K562 (cell line): Measurements from ENCODE around the gene LUZP1. TPM values are rescaled to one million over a fixed set of nuclear protein-coding genes. Genes with fewer than 3 reads are reported as not detected.

Experiments
- ATF7 ChIP-seq: fragments of 450-650 bp; IDR thresholded peaks from 2 replicates; pipeline ENCODE4 v1.7.1; 2014; ENCODE audit warnings: mild to moderate bottlenecking, moderate library complexity
- CREM ChIP-seq: IDR thresholded peaks from 2 replicates; pipeline ENCODE4 v1.6.1; 2014; ENCODE audit warnings: antibody characterized with exemption, low read depth
- HDAC6 ChIP-seq: IDR thresholded peaks from 2 replicates; pipeline ENCODE4 v1.6.1; 2012; ENCODE audit warnings: low read depth, mild to moderate bottlenecking, control low read depth, inconsistent platforms, low read length, moderate library complexity
- NR2F6 ChIP-seq: fragments of 450-650 bp; formaldehyde crosslinking; IDR thresholded peaks from 2 replicates; pipeline ENCODE4 v1.4.0; 2020; ENCODE audit warnings: mild to moderate bottlenecking
- TEAD2 ChIP-seq: fragments of 450-650 bp; IDR thresholded peaks from 2 replicates; pipeline ENCODE4 v1.6.1; 2016; ENCODE audit warnings: missing genetic modification characterization, control low read depth, missing compliant biosample characterization
- ZFP1 ChIP-seq: fragments of 450-650 bp; formaldehyde crosslinking; IDR thresholded peaks from 2 replicates; pipeline ENCODE4 v1.4.0; 2020; ENCODE audit warnings: mild to moderate bottlenecking, mixed read lengths
- ZNF124 ChIP-seq: sonication (generic); formaldehyde crosslinking; IDR thresholded peaks from 2 replicates; pipeline ENCODE4 v1.8.1; 2022; ENCODE audit warnings: missing genetic modification reagents
- ZNF551 ChIP-seq: fragments of 250-450 bp; sonication (Bioruptor Pico); IDR thresholded peaks from 2 replicates; pipeline ENCODE4 v1.5.0; 2021; ENCODE audit warnings: mild to moderate bottlenecking, moderate library complexity
- ZNF668 ChIP-seq: fragments of 250-450 bp; sonication (Bioruptor Pico); IDR thresholded peaks from 2 replicates; pipeline ENCODE4 v1.8.0; 2022; ENCODE audit warnings: mild to moderate bottlenecking, inconsistent platforms
- polyA plus RNA-seq, 8 experiments: library from polyadenylated mRNA; depleted of rRNA in 4 of 8; stranded (reverse) in 5 of 8; unstranded in 3 of 8; fragments of >200 nt; fragmentation: Nextera tagmentation in 2 of 8; fragmentation: Illumina TruSeq in 1 of 8; extraction: Ambion mirVana in 2 of 8; extraction: Trizol in 1 of 8; gene quantifications; 2 replicates each; pipeline versions ENCODE4 v1.2.1 to v1.2.3, GENCODE V29; 2011 to 2014; ENCODE audit warnings: inconsistent platforms in 1 of 8, missing spikeins in 1 of 8
- total RNA-seq, 7 experiments: library from RNA; depleted of rRNA in 6 of 7; stranded (reverse); fragments of >200 nt in 6 of 7; fragmentation: Illumina TruSeq in 2 of 7; extraction: Trizol in 2 of 7; gene quantifications; 2 replicates each; pipeline versions ENCODE4 v1.2.1 to v1.2.3, GENCODE V29; 2011 to 2021; ENCODE audit warnings: low replicate concordance in 1 of 7
- TF ChIP-seq, protein P1 (sequence below), 2 experiments: fragments of 450-650 bp; formaldehyde crosslinking in 1 of 2; IDR thresholded peaks; 2 replicates each; pipeline versions ENCODE4 v1.4.0 to v1.6.1; 2014 to 2020; ENCODE audit warnings: mild to moderate bottlenecking in 2 of 2, borderline replicate concordance in 1 of 2, low read depth in 1 of 2
- TF ChIP-seq, protein P2 (sequence below): fragments of 450-650 bp; IDR thresholded peaks from 2 replicates; pipeline ENCODE4 v1.7.1; 2018; ENCODE audit warnings: mild to moderate bottlenecking, low read depth; ENCODE audit not compliant: partially characterized antibody
- TF ChIP-seq, protein P3 (sequence below): IDR thresholded peaks from 2 replicates; pipeline ENCODE4 v1.6.1; 2014; ENCODE audit warnings: antibody characterized with exemption
- TF ChIP-seq, protein P4 (sequence below): fragments of 250-450 bp; sonication (Bioruptor Pico); IDR thresholded peaks from 2 replicates; pipeline ENCODE4 v1.5.0; 2021

LUZP1 gene
- total and polyA plus RNA-seq, 9 of the 15 experiments (the other 6 are each of a cell fraction or from before 2014, with no cell fraction given): 6.5 to 19.1 (median 12.4) TPM

DNA sequence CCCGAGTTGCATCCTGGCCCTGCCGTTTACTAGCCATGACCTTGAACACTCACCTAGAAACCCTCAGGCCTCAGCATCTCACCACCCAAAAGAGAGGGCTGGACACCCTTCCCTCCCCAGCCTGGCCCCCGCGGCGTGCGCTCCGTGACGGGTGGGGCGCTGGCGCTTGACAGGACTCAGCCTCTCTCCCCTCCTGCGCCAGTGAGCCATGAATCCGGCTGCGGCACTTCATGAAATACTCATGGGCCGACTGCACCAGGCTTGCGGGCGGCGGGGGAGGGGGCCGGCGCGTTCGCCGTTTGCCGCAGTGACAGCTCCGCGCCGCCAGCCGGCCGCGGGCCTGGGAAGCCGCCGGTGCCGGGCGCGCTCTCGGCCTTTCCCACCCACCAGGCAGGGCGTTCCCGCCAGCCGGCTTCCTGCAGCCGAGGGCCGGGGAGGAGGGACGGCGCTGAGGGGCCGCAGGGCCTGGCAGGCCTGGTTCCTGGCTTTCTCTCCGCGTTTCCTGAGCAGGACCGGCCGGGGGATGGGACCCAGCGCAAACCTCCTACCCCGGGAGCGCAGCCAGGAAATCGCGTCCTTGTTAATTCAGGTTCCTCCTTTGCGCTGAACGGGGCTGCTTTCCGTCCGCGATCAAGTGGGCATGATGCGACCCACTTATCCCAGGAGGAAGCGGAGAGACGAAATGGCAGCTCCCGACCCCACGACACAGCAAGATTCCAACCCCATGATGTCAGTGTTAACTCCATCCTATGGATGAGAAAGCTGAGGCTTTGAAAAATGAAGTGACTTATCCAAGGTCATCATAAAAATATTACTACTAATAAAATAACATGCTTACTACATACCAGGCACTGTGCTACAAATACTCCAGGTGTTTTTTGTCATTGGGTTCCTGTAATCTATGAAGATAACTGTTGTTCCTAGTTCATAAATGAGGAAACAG, 9.1 kb upstream of the LUZP1 start (continued):
- TF ChIP-seq, protein P1, sequence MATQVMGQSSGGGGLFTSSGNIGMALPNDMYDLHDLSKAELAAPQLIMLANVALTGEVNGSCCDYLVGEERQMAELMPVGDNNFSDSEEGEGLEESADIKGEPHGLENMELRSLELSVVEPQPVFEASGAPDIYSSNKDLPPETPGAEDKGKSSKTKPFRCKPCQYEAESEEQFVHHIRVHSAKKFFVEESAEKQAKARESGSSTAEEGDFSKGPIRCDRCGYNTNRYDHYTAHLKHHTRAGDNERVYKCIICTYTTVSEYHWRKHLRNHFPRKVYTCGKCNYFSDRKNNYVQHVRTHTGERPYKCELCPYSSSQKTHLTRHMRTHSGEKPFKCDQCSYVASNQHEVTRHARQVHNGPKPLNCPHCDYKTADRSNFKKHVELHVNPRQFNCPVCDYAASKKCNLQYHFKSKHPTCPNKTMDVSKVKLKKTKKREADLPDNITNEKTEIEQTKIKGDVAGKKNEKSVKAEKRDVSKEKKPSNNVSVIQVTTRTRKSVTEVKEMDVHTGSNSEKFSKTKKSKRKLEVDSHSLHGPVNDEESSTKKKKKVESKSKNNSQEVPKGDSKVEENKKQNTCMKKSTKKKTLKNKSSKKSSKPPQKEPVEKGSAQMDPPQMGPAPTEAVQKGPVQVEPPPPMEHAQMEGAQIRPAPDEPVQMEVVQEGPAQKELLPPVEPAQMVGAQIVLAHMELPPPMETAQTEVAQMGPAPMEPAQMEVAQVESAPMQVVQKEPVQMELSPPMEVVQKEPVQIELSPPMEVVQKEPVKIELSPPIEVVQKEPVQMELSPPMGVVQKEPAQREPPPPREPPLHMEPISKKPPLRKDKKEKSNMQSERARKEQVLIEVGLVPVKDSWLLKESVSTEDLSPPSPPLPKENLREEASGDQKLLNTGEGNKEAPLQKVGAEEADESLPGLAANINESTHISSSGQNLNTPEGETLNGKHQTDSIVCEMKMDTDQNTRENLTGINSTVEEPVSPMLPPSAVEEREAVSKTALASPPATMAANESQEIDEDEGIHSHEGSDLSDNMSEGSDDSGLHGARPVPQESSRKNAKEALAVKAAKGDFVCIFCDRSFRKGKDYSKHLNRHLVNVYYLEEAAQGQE (IDR thresholded peaks at IDR 0.05; ENCODE audit: borderline replicate concordance): peak; percentile 13; the same call in 1 of the 2 replicates
- TF ChIP-seq, protein P1 (CRISPR knock-in tag; IDR thresholded peaks at IDR 0.05; ENCODE audit: low read depth): no peak
- no peak for TF ChIP-seq ZNF124 (CRISPR knock-in tag)
- TF ChIP-seq, protein P2, sequence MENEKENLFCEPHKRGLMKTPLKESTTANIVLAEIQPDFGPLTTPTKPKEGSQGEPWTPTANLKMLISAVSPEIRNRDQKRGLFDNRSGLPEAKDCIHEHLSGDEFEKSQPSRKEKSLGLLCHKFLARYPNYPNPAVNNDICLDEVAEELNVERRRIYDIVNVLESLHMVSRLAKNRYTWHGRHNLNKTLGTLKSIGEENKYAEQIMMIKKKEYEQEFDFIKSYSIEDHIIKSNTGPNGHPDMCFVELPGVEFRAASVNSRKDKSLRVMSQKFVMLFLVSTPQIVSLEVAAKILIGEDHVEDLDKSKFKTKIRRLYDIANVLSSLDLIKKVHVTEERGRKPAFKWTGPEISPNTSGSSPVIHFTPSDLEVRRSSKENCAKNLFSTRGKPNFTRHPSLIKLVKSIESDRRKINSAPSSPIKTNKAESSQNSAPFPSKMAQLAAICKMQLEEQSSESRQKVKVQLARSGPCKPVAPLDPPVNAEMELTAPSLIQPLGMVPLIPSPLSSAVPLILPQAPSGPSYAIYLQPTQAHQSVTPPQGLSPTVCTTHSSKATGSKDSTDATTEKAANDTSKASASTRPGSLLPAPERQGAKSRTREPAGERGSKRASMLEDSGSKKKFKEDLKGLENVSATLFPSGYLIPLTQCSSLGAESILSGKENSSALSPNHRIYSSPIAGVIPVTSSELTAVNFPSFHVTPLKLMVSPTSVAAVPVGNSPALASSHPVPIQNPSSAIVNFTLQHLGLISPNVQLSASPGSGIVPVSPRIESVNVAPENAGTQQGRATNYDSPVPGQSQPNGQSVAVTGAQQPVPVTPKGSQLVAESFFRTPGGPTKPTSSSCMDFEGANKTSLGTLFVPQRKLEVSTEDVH: no peak
- TF ChIP-seq CREM: no peak
- TF ChIP-seq, protein P3, sequence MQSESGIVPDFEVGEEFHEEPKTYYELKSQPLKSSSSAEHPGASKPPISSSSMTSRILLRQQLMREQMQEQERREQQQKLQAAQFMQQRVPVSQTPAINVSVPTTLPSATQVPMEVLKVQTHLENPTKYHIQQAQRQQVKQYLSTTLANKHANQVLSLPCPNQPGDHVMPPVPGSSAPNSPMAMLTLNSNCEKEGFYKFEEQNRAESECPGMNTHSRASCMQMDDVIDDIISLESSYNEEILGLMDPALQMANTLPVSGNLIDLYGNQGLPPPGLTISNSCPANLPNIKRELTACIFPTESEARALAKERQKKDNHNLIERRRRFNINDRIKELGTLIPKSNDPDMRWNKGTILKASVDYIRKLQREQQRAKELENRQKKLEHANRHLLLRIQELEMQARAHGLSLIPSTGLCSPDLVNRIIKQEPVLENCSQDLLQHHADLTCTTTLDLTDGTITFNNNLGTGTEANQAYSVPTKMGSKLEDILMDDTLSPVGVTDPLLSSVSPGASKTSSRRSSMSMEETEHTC: no peak
- peak; percentile 52; the same call in 1 of the 2 replicates for TF ChIP-seq ATF7
- peak; percentile 89; the same call in 1 of the 2 replicates for TF ChIP-seq HDAC6
- TF ChIP-seq ZFP1: no peak
- TF ChIP-seq NR2F6 (CRISPR knock-in tag): no peak
- no peak for TF ChIP-seq TEAD2 (tag)
- TF ChIP-seq, protein P4, sequence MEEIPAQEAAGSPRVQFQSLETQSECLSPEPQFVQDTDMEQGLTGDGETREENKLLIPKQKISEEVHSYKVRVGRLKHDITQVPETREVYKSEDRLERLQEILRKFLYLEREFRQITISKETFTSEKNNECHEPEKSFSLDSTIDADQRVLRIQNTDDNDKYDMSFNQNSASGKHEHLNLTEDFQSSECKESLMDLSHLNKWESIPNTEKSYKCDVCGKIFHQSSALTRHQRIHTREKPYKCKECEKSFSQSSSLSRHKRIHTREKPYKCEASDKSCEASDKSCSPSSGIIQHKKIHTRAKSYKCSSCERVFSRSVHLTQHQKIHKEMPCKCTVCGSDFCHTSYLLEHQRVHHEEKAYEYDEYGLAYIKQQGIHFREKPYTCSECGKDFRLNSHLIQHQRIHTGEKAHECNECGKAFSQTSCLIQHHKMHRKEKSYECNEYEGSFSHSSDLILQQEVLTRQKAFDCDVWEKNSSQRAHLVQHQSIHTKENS (CRISPR knock-in tag): no peak
- TF ChIP-seq ZNF668: no peak
- TF ChIP-seq ZNF551 (CRISPR knock-in tag): no peak
